Breast epithelium (tissue), 3 donors: ENCODE results near the gene TPRG1.

Experiments
- POLR2A ChIP-seq: fragments of 450-650 bp; IDR thresholded peaks from one replicate; pipeline ENCODE4 v1.6.1; 2016; ENCODE audit warnings: antibody characterized with exemption, mild to moderate bottlenecking, moderate library complexity
- POLR2AphosphoS5 ChIP-seq, 3 donors: sonication (generic); formaldehyde crosslinking; IDR thresholded peaks; one replicate each; pipeline ENCODE4 v1.6.1; 2017; ENCODE audit warnings: antibody characterized with exemption in 3 of 3
- TF ChIP-seq, protein P1 (sequence below), 3 donors: fragments of 450-650 bp; IDR thresholded peaks; one replicate each; pipeline ENCODE4 v1.5.1; 2016 to 2017; ENCODE audit warnings: antibody characterized with exemption in 3 of 3, mild to moderate bottlenecking in 3 of 3, moderate library complexity in 3 of 3

DNA sequence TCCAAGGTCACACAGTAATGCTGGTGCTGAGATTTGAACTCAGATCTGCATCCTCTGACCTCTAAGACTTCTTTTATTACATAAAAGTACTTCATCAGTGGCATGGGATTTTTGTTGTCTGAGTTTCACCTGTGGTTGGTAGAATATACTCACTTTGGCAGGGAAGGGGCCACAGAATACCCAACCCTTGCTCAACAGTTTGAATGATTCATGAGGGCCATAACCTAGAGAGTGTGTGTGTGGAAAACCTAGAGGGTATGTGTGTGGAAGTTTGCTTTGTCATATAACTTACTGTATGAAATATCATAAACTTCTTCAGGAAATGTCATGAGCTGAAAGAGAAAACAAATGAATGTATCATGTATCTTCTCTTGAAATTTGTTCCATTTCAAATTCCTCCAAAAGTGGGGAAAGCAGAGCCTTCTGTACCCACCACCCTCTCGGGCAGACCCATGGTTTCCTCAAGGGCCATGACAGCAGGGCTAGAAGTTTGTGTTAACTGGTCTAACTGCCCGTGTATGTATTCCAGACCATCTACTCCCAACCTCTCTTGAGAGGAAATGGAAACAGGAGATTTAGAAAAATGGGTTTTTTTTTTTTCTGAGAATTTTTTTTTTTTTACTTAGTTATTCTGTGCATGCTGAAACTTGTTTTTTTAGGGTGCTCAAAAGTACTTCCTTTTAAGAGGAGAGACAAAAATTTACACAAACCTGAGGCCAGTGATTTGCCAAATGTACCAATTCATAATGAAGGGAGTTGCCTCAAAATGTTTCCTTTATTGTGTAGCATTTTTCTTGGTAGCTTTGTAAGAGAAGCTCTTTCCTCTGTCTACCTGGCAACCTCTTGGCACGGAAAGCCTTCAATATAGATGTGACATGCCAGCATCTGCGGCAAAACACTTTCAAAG, 127.0 kb downstream of the TPRG1 start:
- TF ChIP-seq, protein P1, sequence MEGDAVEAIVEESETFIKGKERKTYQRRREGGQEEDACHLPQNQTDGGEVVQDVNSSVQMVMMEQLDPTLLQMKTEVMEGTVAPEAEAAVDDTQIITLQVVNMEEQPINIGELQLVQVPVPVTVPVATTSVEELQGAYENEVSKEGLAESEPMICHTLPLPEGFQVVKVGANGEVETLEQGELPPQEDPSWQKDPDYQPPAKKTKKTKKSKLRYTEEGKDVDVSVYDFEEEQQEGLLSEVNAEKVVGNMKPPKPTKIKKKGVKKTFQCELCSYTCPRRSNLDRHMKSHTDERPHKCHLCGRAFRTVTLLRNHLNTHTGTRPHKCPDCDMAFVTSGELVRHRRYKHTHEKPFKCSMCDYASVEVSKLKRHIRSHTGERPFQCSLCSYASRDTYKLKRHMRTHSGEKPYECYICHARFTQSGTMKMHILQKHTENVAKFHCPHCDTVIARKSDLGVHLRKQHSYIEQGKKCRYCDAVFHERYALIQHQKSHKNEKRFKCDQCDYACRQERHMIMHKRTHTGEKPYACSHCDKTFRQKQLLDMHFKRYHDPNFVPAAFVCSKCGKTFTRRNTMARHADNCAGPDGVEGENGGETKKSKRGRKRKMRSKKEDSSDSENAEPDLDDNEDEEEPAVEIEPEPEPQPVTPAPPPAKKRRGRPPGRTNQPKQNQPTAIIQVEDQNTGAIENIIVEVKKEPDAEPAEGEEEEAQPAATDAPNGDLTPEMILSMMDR (IDR thresholded peaks at IDR 0.05): no peak
- TF ChIP-seq POLR2A (no peak), POLR2AphosphoS5 (IDR thresholded peaks at IDR 0.05) (no peak)
